ENCODE results near the gene FFAR4. TPM values are rescaled to one million over a fixed set of nuclear protein-coding genes. Genes with fewer than 3 reads are reported as not detected.
A peak's percentile ranks its signal among the peaks of the same experiment; 100 is the strongest.

Gene FFAR4
- polyA plus RNA-seq, 3 donors, result 0.97 to 1.2 (median 1.1) TPM

DNA sequence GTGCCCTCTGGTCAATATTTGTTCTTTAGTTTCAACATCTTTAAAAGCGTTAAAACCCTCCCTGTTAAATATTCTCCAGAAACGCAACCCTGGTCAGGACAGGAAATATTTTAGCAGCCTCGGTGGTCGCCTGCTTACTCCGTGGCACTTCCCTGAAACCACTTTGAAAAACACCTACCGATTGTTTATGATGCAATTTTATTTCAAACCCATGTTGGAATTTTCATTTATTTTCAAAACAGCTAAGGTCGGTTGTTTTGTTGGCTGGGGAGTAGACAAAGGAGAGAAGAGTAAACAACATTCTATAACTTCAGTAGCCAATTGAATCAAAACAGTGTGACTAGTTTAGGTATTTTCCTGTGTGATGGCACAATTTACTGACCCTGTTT lies 35.3 kb downstream of the FFAR4 start:
- H3K36me3 Mint-ChIP-seq, result peaks cover 0 to 5% of the 10 kb centered on the region in 2 donors
- Histone ChIP-seq H3K27ac (ENCODE audit: low read depth in 1 of 2, low read length in 2 of 2) (no peak overlapping the region), H3K4me1 (ENCODE audit: control insufficient read depth in 1 of 2, insufficient read depth in 2 of 2, low read length in 2 of 2) (peaks cover 7 to 19% of the 10 kb centered on the region in 2 donors), H3K27me3 (ENCODE audit: control insufficient read depth in 2 of 2, insufficient read depth in 2 of 2, low read length in 2 of 2) (peaks cover 30 to 55% of the 10 kb centered on the region in 2 donors), H3K36me3 (replicated peaks in 1 of 2; ENCODE audit: control insufficient read depth in 1 of 2, insufficient read depth in 2 of 2, low read length in 2 of 2) (no peaks in the 10 kb centered on the region), H3K9ac (ENCODE audit: insufficient read depth, low read length, poor library complexity, severe bottlenecking) (no peak overlapping the region), H3K9me3 (replicated peaks in 1 of 2; ENCODE audit: control insufficient read depth in 1 of 2, insufficient read depth in 1 of 2, low read length in 2 of 2) (peaks cover 0 to 10% of the 10 kb centered on the region in 2 donors), H2AFZ (ENCODE audit: insufficient read depth, low read depth, low read length, poor library complexity, severe bottlenecking) (peak overlapping the region; percentile 31), H3K79me2 (ENCODE audit: insufficient read depth, low read length) (no peaks in the 10 kb centered on the region), H3K4me3 (replicated peaks in 1 of 3; ENCODE audit: low read depth in 2 of 3, low read length in 3 of 3) (peak overlapping the region in 1 of 3 experiments; percentile 69), H4K20me1 (ENCODE audit: insufficient read depth, low read length) (no peaks in the 10 kb centered on the region), H3K4me2 (replicated peaks; ENCODE audit: extremely low read depth, low read length, poor library complexity, severe bottlenecking) (peak overlapping the region; percentile 72)
- peaks cover 57 to 63% (median 58%) of the 10 kb centered on the region in 3 donors for H3K27me3 Mint-ChIP-seq (ENCODE audit: low read depth in 3 of 3)
- no peak overlapping the region for H3K27ac Mint-ChIP-seq
- intact Hi-C loops (cut with micrococcal nuclease), result no loop called here
- TF ChIP-seq, protein P1, sequence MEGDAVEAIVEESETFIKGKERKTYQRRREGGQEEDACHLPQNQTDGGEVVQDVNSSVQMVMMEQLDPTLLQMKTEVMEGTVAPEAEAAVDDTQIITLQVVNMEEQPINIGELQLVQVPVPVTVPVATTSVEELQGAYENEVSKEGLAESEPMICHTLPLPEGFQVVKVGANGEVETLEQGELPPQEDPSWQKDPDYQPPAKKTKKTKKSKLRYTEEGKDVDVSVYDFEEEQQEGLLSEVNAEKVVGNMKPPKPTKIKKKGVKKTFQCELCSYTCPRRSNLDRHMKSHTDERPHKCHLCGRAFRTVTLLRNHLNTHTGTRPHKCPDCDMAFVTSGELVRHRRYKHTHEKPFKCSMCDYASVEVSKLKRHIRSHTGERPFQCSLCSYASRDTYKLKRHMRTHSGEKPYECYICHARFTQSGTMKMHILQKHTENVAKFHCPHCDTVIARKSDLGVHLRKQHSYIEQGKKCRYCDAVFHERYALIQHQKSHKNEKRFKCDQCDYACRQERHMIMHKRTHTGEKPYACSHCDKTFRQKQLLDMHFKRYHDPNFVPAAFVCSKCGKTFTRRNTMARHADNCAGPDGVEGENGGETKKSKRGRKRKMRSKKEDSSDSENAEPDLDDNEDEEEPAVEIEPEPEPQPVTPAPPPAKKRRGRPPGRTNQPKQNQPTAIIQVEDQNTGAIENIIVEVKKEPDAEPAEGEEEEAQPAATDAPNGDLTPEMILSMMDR (IDR thresholded peaks at IDR 0.05), result no peak
- H3K4me1 Mint-ChIP-seq, result peaks cover 10% of the 10 kb centered on the region
- no peak for DNase-seq
- 0% methylated on average over 4 of the region's 7 CpGs for WGBS (ENCODE audit: insufficient coverage)
- H3K4me3 Mint-ChIP-seq, result peak overlapping the region; percentile 56 to 80
- peaks cover 0 to 6% (median 0%) of the 10 kb centered on the region in 7 donors for H3K9me3 Mint-ChIP-seq

DNA sequence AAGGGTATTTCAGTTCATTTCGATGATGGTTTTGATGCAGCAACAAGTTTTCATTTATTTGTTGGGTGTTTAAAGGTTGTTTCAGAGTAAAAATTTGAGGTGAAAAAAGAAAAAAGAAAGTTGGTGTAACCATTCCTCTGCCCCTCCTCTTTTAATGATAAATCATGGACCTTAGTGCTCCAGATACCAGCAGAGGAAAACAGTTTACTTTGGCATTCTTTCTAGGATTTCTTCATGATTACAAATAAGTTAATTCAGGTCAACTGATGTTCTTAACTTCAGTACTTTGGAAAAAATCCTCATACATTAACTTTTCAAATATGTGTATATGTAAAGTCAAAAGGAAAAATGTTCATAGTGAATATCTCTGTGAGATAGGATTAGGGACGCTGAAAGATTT lies 36.6 kb downstream of the FFAR4 start:
- peaks cover 0 to 12% (median 0%) of the 10 kb centered on the region in 7 donors for H3K9me3 Mint-ChIP-seq
- H3K4me1 Mint-ChIP-seq, result peaks cover 10% of the 10 kb centered on the region
- H3K36me3 Mint-ChIP-seq, result peaks cover 0 to 5% of the 10 kb centered on the region in 2 donors
- no peak overlapping the region for H3K4me2 ChIP-seq (replicated peaks; ENCODE audit: extremely low read depth, low read length, poor library complexity, severe bottlenecking)
- H3K79me2 ChIP-seq (ENCODE audit: insufficient read depth, low read length), result no peaks in the 10 kb centered on the region
- no peaks in the 10 kb centered on the region for H3K36me3 ChIP-seq (replicated peaks in 1 of 2; ENCODE audit: control insufficient read depth in 1 of 2, insufficient read depth in 2 of 2, low read length in 2 of 2)
- DNase-seq, result no peak
- peaks cover 0 to 10% of the 10 kb centered on the region in 2 donors for H3K9me3 ChIP-seq (replicated peaks in 1 of 2; ENCODE audit: control insufficient read depth in 1 of 2, insufficient read depth in 1 of 2, low read length in 2 of 2)
- no peak overlapping the region for H3K27ac ChIP-seq (ENCODE audit: low read depth in 1 of 2, low read length in 2 of 2)
- H3K4me1 ChIP-seq (ENCODE audit: control insufficient read depth in 1 of 2, insufficient read depth in 2 of 2, low read length in 2 of 2), result peaks cover 7 to 19% of the 10 kb centered on the region in 2 donors
- H2AFZ ChIP-seq (ENCODE audit: insufficient read depth, low read depth, low read length, poor library complexity, severe bottlenecking), result no peak overlapping the region
- H3K27me3 ChIP-seq (ENCODE audit: control insufficient read depth in 2 of 2, insufficient read depth in 2 of 2, low read length in 2 of 2), result peaks cover 30 to 55% of the 10 kb centered on the region in 2 donors
- TF ChIP-seq, protein P1 (IDR thresholded peaks at IDR 0.05), result no peak
- H3K27me3 Mint-ChIP-seq (ENCODE audit: low read depth in 3 of 3), result peaks cover 57 to 63% (median 58%) of the 10 kb centered on the region in 3 donors
- H3K4me3 Mint-ChIP-seq, result peak overlapping the region in 1 of 2 donors; percentile 80
- no peak overlapping the region for H3K27ac Mint-ChIP-seq
- H3K9ac ChIP-seq (ENCODE audit: insufficient read depth, low read length, poor library complexity, severe bottlenecking), result no peak overlapping the region
- no peaks in the 10 kb centered on the region for H4K20me1 ChIP-seq (ENCODE audit: insufficient read depth, low read length)
- WGBS (ENCODE audit: insufficient coverage), result no CpG with 5 or more reads among the region's 2 CpGs
- H3K4me3 ChIP-seq (replicated peaks in 1 of 3; ENCODE audit: low read depth in 2 of 3, low read length in 3 of 3), result no peak overlapping the region
- intact Hi-C loops (cut with micrococcal nuclease), result no loop called here

Data from CD14-positive monocyte (primary cell).